GM21423 (cell line): Measurements from ENCODE around the gene PPP1R12A.
"Not testable (repeated sequence)": the region's sequence is repeated elsewhere in the genome, so short reads cannot be mapped to it uniquely, and the experiment has no call there.

Source experiments
- ATAC-seq: cut with Tn5 transposase; IDR thresholded peaks from one replicate; pipeline ENCODE4 v1.9.1; 2021; ENCODE audit warnings: mild to moderate bottlenecking, moderate library complexity; ENCODE audit not compliant: unreplicated experiment

Gene PPP1R12A

GRCh38 chr12:79844693-79845092 lies 90.2 kb downstream of the PPP1R12A start:
- no peak for ATAC-seq

GRCh38 chr12:79843978-79844377 lies 90.9 kb downstream of the PPP1R12A start:
- ATAC-seq = no peak

GRCh38 chr12:79842630-79843029 lies 92.3 kb downstream of the PPP1R12A start:
- no peak for ATAC-seq

GRCh38 chr12:79841878-79842265 lies 93.0 kb downstream of the PPP1R12A start:
- ATAC-seq = no peak

- ATAC-seq = no peak
Observed at GRCh38 chr12:79841248-79841877, 93.5 kb downstream of the PPP1R12A start.

GRCh38 chr12:79838359-79838758 lies 96.5 kb downstream of the PPP1R12A start:
- no peak for ATAC-seq

- ATAC-seq = no peak
Observed at GRCh38 chr12:79837575-79837974, 97.3 kb downstream of the PPP1R12A start.

GRCh38 chr12:79835377-79835843 lies 99.5 kb downstream of the PPP1R12A start:
- ATAC-seq = no peak

- ATAC-seq = no peak
Observed at GRCh38 chr12:79834712-79835376, 100.1 kb downstream of the PPP1R12A start.

GRCh38 chr12:79830440-79830839 lies 104.5 kb downstream of the PPP1R12A start:
- no peak for ATAC-seq

- no peak for ATAC-seq
Observed at GRCh38 chr12:79828924-79829323, 106.0 kb downstream of the PPP1R12A start.

GRCh38 chr12:79827484-79827883 lies 107.4 kb downstream of the PPP1R12A start:
- ATAC-seq = no peak

GRCh38 chr12:79826267-79827128 lies 108.4 kb downstream of the PPP1R12A start:
- no peak for ATAC-seq

- no peak for ATAC-seq
Observed at GRCh38 chr12:79822475-79822874, 112.4 kb downstream of the PPP1R12A start.

GRCh38 chr12:79818856-79819255 lies 116.0 kb downstream of the PPP1R12A start:
- ATAC-seq = no peak

GRCh38 chr12:79784366-79785065 lies 150.4 kb downstream of the PPP1R12A start:
- not testable (repeated sequence) for ATAC-seq

GRCh38 chr12:79782172-79782900 lies 152.6 kb downstream of the PPP1R12A start:
- no peak for ATAC-seq

GRCh38 chr12:79778802-79779448 lies 156.0 kb downstream of the PPP1R12A start:
- no peak for ATAC-seq

- no peak for ATAC-seq
Observed at GRCh38 chr12:79776111-79776510, 158.8 kb downstream of the PPP1R12A start.
